Right atrium auricular region (tissue), 2 donors: ENCODE data around the gene MGA. TPM values are rescaled to one million over a fixed set of nuclear protein-coding genes. Genes with fewer than 3 reads are reported as not detected.

ENCODE experiments used
- DNase-seq: peaks from one replicate; pipeline ENCODE4 v3.0.0-alpha.2; 2019; ENCODE audit warnings: low spot score
- H3K27ac ChIP-seq, 2 donors: fragments of 200-600 bp; sonication (generic); 1 replicate in 1 of 2; 2 replicates in 1 of 2; pipeline ENCODE4 v1.5.1; 2016 to 2019
- H3K27me3 ChIP-seq, 2 donors: fragments of 200-600 bp; sonication (generic); one replicate each; pipeline versions ENCODE4 v1.5.1 to v1.6.0; 2017 to 2019
- H3K36me3 ChIP-seq: fragments of 200-600 bp; sonication (generic); one replicate; pipeline ENCODE4 v1.5.1; 2016
- H3K4me1 ChIP-seq, 2 donors: fragments of 200-600 bp; sonication (generic); one replicate each; pipeline versions ENCODE4 v1.5.1 to v1.6.0; 2017 to 2019
- H3K4me3 ChIP-seq, 2 donors: fragments of 200-600 bp; sonication (generic); 1 replicate in 1 of 2; 2 replicates in 1 of 2; pipeline ENCODE4 v1.5.1; 2017 to 2019; ENCODE audit warnings: mild to moderate bottlenecking in 1 of 2, moderate library complexity in 1 of 2
- H3K9me3 ChIP-seq, 2 donors: fragments of 200-600 bp; sonication (generic); one replicate each; pipeline ENCODE4 v1.5.1; 2019
- CTCF ChIP-seq, 2 donors: fragments of 200-600 bp; sonication (generic); IDR thresholded peaks; one replicate each; pipeline ENCODE4 v1.5.1; 2019; ENCODE audit warnings: antibody characterized with exemption in 2 of 2
- total RNA-seq, 2 donors: library from RNA; depleted of rRNA; stranded (reverse); fragments of >200 nt; gene quantifications; one replicate each; pipeline ENCODE4 v1.1.0, GENCODE V29; 2016

MGA gene
- total RNA-seq, 2 donors from 2014 or later, result 40.1 to 40.3 TPM

- Histone ChIP-seq H3K4me3 (no peak overlapping the region), H3K27me3 (no peaks in the 10 kb centered on the region), H3K27ac (no peak overlapping the region), H3K4me1 (peaks cover 0 to 21% of the 10 kb centered on the region in 2 donors), H3K9me3 (no peaks in the 10 kb centered on the region), H3K36me3 (no peaks in the 10 kb centered on the region)
- TF ChIP-seq CTCF (IDR thresholded peaks at IDR 0.05), result no peak
- DNase-seq, result no peak
Measured at GRCh38 chr15:41783296-41783695, 123.1 kb downstream of the MGA start.

DNA sequence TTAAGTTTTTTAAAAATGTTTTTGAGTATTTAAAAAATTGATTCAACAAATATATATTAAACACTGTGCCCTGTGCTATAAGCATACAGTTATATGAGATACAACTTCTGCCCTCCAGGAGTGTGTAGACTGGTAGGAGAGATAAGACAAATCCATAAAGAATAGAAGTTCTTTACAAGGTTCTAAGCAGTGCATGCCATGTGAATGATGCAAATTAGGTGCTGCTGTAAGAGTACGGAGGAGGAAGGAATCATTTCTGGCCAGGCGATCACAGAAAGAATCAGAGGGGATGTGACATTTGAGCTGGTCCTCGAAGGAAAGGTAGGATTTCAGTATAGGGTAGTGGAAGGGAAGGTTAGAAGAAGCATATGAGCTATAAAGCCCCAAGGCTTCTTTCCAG is 128.1 kb downstream of the MGA start:
- no peaks in the 10 kb centered on the region for H3K36me3 ChIP-seq
- TF ChIP-seq CTCF (IDR thresholded peaks at IDR 0.05), result no peak
- H3K4me1 ChIP-seq, result peaks cover 0 to 43% of the 10 kb centered on the region in 2 donors
- no peaks in the 10 kb centered on the region for H3K9me3 ChIP-seq
- no peak for DNase-seq
- H3K27me3 ChIP-seq, result no peaks in the 10 kb centered on the region
- no peak overlapping the region for H3K4me3 ChIP-seq
- no peak overlapping the region for H3K27ac ChIP-seq

DNA sequence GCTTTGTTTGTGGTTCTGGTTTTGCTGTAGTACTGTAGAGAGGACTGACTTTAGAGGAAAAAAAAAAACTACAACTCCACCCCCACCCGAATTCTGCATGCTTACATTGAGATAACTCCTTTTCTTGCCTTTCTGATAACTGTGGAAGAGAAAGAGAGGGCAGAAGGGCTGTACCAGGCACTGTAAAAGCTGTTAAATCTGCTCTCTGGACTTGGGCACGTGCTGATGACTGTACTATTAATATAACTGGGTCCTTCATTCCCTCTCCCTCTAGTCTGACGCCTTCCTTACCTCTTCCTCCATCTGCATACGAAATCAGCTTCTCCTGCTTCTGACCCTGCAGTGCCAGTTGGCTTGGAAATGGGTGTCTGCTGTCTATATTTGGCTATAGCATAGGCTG is 129.0 kb downstream of the MGA start:
- no peak overlapping the region for H3K27ac ChIP-seq
- no peaks in the 10 kb centered on the region for H3K36me3 ChIP-seq
- H3K27me3 ChIP-seq, result no peaks in the 10 kb centered on the region
- H3K4me1 ChIP-seq, result peaks cover 0 to 43% of the 10 kb centered on the region in 2 donors
- H3K4me3 ChIP-seq, result no peak overlapping the region
- no peak for TF ChIP-seq CTCF (IDR thresholded peaks at IDR 0.05)
- no peaks in the 10 kb centered on the region for H3K9me3 ChIP-seq
- no peak for DNase-seq

DNA sequence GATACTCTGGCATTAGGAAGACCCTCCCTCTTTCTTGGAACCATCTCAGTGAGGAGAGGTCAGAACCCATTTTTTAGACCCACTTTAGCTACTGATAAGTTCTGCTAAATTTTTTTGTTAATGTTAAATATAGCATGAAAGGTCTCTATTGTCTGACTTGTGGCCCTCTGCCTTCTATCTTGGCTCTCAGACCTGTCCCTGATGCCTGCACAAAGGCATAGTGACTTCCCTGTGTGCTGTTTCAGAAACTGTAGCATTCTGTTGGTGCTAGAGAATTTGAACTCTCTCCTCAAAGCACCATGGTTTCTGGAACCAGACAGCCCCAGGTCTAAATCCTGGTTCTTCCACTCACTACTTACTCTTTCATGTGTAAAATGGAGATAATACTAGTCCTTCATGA is 129.5 kb downstream of the MGA start:
- Histone ChIP-seq H3K27ac (no peak overlapping the region), H3K4me1 (peaks cover 0 to 43% of the 10 kb centered on the region in 2 donors), H3K27me3 (no peaks in the 10 kb centered on the region), H3K36me3 (no peaks in the 10 kb centered on the region), H3K4me3 (no peak overlapping the region), H3K9me3 (no peaks in the 10 kb centered on the region)
- TF ChIP-seq CTCF (IDR thresholded peaks at IDR 0.05), result no peak
- no peak for DNase-seq

GRCh38 chr15:41790169-41790568 is 130.0 kb downstream of the MGA start:
- TF ChIP-seq CTCF (IDR thresholded peaks at IDR 0.05), result no peak
- Histone ChIP-seq H3K4me3 (no peak overlapping the region), H3K4me1 (peaks cover 0 to 43% of the 10 kb centered on the region in 2 donors), H3K36me3 (no peaks in the 10 kb centered on the region), H3K27me3 (no peaks in the 10 kb centered on the region), H3K9me3 (no peaks in the 10 kb centered on the region), H3K27ac (no peak overlapping the region)
- no peak for DNase-seq

- Histone ChIP-seq H3K27ac (peak overlapping the region in 1 of 2 donors; percentile 60), H3K4me1 (peaks cover 0 to 46% of the 10 kb centered on the region in 2 donors), H3K4me3 (no peak overlapping the region), H3K9me3 (no peaks in the 10 kb centered on the region), H3K27me3 (no peaks in the 10 kb centered on the region), H3K36me3 (no peaks in the 10 kb centered on the region)
- no peak for DNase-seq
- TF ChIP-seq CTCF (IDR thresholded peaks at IDR 0.05), result no peak
Measured at GRCh38 chr15:41790756-41791546, 130.7 kb downstream of the MGA start.
